Natural killer cell (primary cell): ENCODE data around the gene PPP2R2C. TPM values are rescaled to one million over a fixed set of nuclear protein-coding genes. Genes with fewer than 3 reads are reported as not detected.

Experiments used
- ATAC-seq, 3 donors: fragments of 150-1000 bp in 2 of 3; fragments of 200-7000 bp in 1 of 3; cut with Tn5 transposase; 1 replicate in 1 of 3; 2 replicates in 2 of 3; pipeline ENCODE4 v1.10.0; 2021; ENCODE audit warnings: mild to moderate bottlenecking in 2 of 3, moderate library complexity in 2 of 3
- DNase-seq, 2 donors: peaks; one replicate each; pipeline versions ENCODE4 v3.0.0 to v3.0.0-alpha.2; 2013 to 2021; ENCODE audit warnings: mixed read lengths in 1 of 2
- H3K27ac ChIP-seq: one replicate; pipeline ENCODE4 v1.5.1; 2013; ENCODE audit warnings: mild to moderate bottlenecking, low read length
- H3K27me3 ChIP-seq: one replicate; pipeline ENCODE4 v1.6.1; 2013; ENCODE audit warnings: low read length; ENCODE audit not compliant: control insufficient read depth, insufficient read depth
- H3K36me3 ChIP-seq: one replicate; pipeline ENCODE4 v1.6.1; 2013; ENCODE audit warnings: low read length; ENCODE audit not compliant: control insufficient read depth, insufficient read depth
- H3K4me1 ChIP-seq: one replicate; pipeline ENCODE4 v1.6.1; 2013; ENCODE audit warnings: low read length; ENCODE audit not compliant: control insufficient read depth, insufficient read depth
- H3K4me3 ChIP-seq: one replicate; pipeline ENCODE4 v1.5.1; 2013; ENCODE audit warnings: low read length
- H3K9me3 ChIP-seq: one replicate; pipeline ENCODE4 v1.6.1; 2013; ENCODE audit warnings: low read length; ENCODE audit not compliant: control insufficient read depth, insufficient read depth
- H3K27ac Mint-ChIP-seq, 2 donors: one replicate each; pipeline ENCODE4 v1.8.0; 2022; ENCODE audit warnings: mild to moderate bottlenecking in 2 of 2, mixed read lengths in 2 of 2, moderate library complexity in 1 of 2
- H3K27me3 Mint-ChIP-seq, 2 donors: one replicate each; pipeline ENCODE4 v1.8.0; 2022; ENCODE audit warnings: low read depth in 2 of 2, mixed read lengths in 2 of 2
- H3K36me3 Mint-ChIP-seq: one replicate; pipeline ENCODE4 v1.8.0; 2022; ENCODE audit warnings: mixed read lengths
- H3K4me1 Mint-ChIP-seq, 2 donors: one replicate each; pipeline ENCODE4 v1.8.0; 2022; ENCODE audit warnings: mixed read lengths in 2 of 2
- H3K4me3 Mint-ChIP-seq: one replicate; pipeline ENCODE4 v1.8.0; 2022; ENCODE audit warnings: mild to moderate bottlenecking, moderate library complexity, mixed read lengths
- H3K9me3 Mint-ChIP-seq, 2 donors: one replicate each; pipeline ENCODE4 v1.8.0; 2022; ENCODE audit warnings: mixed read lengths in 2 of 2
- CTCF ChIP-seq: fragments of 200-600 bp; IDR thresholded peaks from one replicate; pipeline ENCODE4 v1.8.0; 2022; ENCODE audit warnings: antibody characterized with exemption
- WGBS: methylation state at CpG from one replicate; pipeline ENCODE4 v1.1.7; 2013; ENCODE audit warnings: missing lambda C conversion rate; ENCODE audit not compliant: insufficient coverage; 5-methylcytosine and 5-hydroxymethylcytosine counted together
- intact Hi-C: fragments of 100-400 bp; cut with micrococcal nuclease; formaldehyde crosslinking; loops from one replicate; pipeline ENCODE4 v1.14.2; 2022
- total RNA-seq, 4 donors: library from RNA; stranded (reverse); fragments of 120-200 nt in 1 of 4; gene quantifications; one replicate each; pipeline versions ENCODE4 v1.2.3 to v1.2.4, GENCODE V29; 2013 to 2022

Gene PPP2R2C
- total RNA-seq, 3 donors from 2014 or later (not counting 1 experiment from before 2014, with no cell fraction given) = not detected

GRCh38 chr4:6409381-6409780, 63.0 kb downstream of the PPP2R2C start:
- no peaks in the 10 kb centered on the region for H3K27me3 ChIP-seq
- Mint-ChIP-seq H3K4me3 (no peak overlapping the region), H3K36me3 (no peaks in the 10 kb centered on the region), H3K27ac (no peak overlapping the region), H3K4me1 (peaks cover 0 to 4% of the 10 kb centered on the region in 2 donors), H3K9me3 (peaks cover 2 to 3% of the 10 kb centered on the region in 2 donors), H3K27me3 (peaks cover 26 to 27% of the 10 kb centered on the region in 2 donors)
- no peaks in the 10 kb centered on the region for H3K36me3 ChIP-seq
- 79% methylated on average over 6 of the region's 6 CpGs for WGBS
- no peak overlapping the region for H3K27ac ChIP-seq
- H3K9me3 ChIP-seq = peaks cover 3% of the 10 kb centered on the region
- no peak for ATAC-seq
- H3K4me1 ChIP-seq = no peaks in the 10 kb centered on the region
- DNase-seq = no peak
- TF ChIP-seq CTCF = no peak
- intact Hi-C loops = no loop called here
- no peak overlapping the region for H3K4me3 ChIP-seq

- no peaks in the 10 kb centered on the region for H3K36me3 Mint-ChIP-seq
- no peaks in the 10 kb centered on the region for H3K4me1 ChIP-seq
- H3K27me3 Mint-ChIP-seq = peaks cover 32 to 35% of the 10 kb centered on the region in 2 donors
- H3K27ac Mint-ChIP-seq = no peak overlapping the region
- peaks cover 0 to 4% of the 10 kb centered on the region in 2 donors for H3K4me1 Mint-ChIP-seq
- no peak overlapping the region for H3K27ac ChIP-seq
- no peak for TF ChIP-seq CTCF
- intact Hi-C loops = no loop called here
- H3K4me3 ChIP-seq = no peak overlapping the region
- DNase-seq (no peak), ATAC-seq (no peak)
- H3K9me3 ChIP-seq = peaks cover 3% of the 10 kb centered on the region
- H3K9me3 Mint-ChIP-seq = peaks cover 2 to 3% of the 10 kb centered on the region in 2 donors
- H3K36me3 ChIP-seq = no peaks in the 10 kb centered on the region
- no peaks in the 10 kb centered on the region for H3K27me3 ChIP-seq
- WGBS = 72% methylated on average over 4 of the region's 4 CpGs
- H3K4me3 Mint-ChIP-seq = no peak overlapping the region
Measured at GRCh38 chr4:6408263-6408662, 64.2 kb downstream of the PPP2R2C start.

- H3K9me3 ChIP-seq = no peaks in the 10 kb centered on the region
- H3K36me3 Mint-ChIP-seq = no peaks in the 10 kb centered on the region
- no peaks in the 10 kb centered on the region for H3K9me3 Mint-ChIP-seq
- no peak overlapping the region for H3K27ac ChIP-seq
- peaks cover 43 to 62% of the 10 kb centered on the region in 2 donors for H3K27me3 Mint-ChIP-seq
- H3K27ac Mint-ChIP-seq = no peak overlapping the region
- no peak overlapping the region for H3K4me3 ChIP-seq
- DNase-seq = no peak
- no peak overlapping the region for H3K4me3 Mint-ChIP-seq
- intact Hi-C loops = no loop called here
- no peaks in the 10 kb centered on the region for H3K27me3 ChIP-seq
- 7% methylated on average over 2 of the region's 2 CpGs for WGBS
- no peak for TF ChIP-seq CTCF
- no peaks in the 10 kb centered on the region for H3K4me1 ChIP-seq
- no peaks in the 10 kb centered on the region for H3K36me3 ChIP-seq
- H3K4me1 Mint-ChIP-seq = peaks cover 0 to 4% of the 10 kb centered on the region in 2 donors
- ATAC-seq = no peak
Measured at GRCh38 chr4:6405397-6405706, 67.1 kb downstream of the PPP2R2C start.

- no peaks in the 10 kb centered on the region for H3K9me3 Mint-ChIP-seq
- H3K27me3 Mint-ChIP-seq = peaks cover 46 to 67% of the 10 kb centered on the region in 2 donors
- ATAC-seq = no peak
Measured at GRCh38 chr4:6404611-6405396, 67.6 kb downstream of the PPP2R2C start.

More at GRCh38 chr4:6404611-6405396, 67.6 kb downstream of the PPP2R2C start:
- TF ChIP-seq CTCF = no peak
- WGBS = 65% methylated on average over 22 of the region's 22 CpGs
- Histone ChIP-seq H3K27ac (no peak overlapping the region), H3K4me1 (no peaks in the 10 kb centered on the region), H3K9me3 (no peaks in the 10 kb centered on the region), H3K36me3 (no peaks in the 10 kb centered on the region), H3K27me3 (no peaks in the 10 kb centered on the region), H3K4me3 (no peak overlapping the region)
- Mint-ChIP-seq H3K4me1 (peaks cover 0 to 4% of the 10 kb centered on the region in 2 donors), H3K4me3 (no peak overlapping the region), H3K27ac (no peak overlapping the region), H3K36me3 (no peaks in the 10 kb centered on the region)
- intact Hi-C loops = no loop called here
- DNase-seq = no peak
